HCT116 (cell line): ENCODE measurements around the gene KAZN. TPM values are rescaled to one million over a fixed set of nuclear protein-coding genes. Genes with fewer than 3 reads are reported as not detected.

Experiments
- ATAC-seq: fragments of 200-7000 bp; cut with Tn5 transposase; 2 replicates; pipeline ENCODE4 v1.9.1; 2020; ENCODE audit warnings: mild to moderate bottlenecking, moderate library complexity
- BruUV-seq: library from RNA; stranded (reverse); fragments of 400-500 nt; replicated peaks from 2 replicates; lab custom pipeline; 2021; lab: Mats Ljungman, UMichigan
- CTCF ChIA-PET: fragments of 300-600 bp; sonication (Branson Sonifier 250); formaldehyde crosslinking; loops from one replicate; lab custom pipeline; 2021; ENCODE audit warnings: antibody characterized with exemption; lab: Charles Lee
- POLR2A ChIA-PET: fragments of 300-600, 350-600 bp; sonication (Branson Sonifier 250); formaldehyde crosslinking; loops from one replicate; lab custom pipeline; 2021; ENCODE audit warnings: antibody characterized with exemption; lab: Charles Lee
- RAD21 ChIA-PET, 2 experiments: fragments of 300-600 bp; sonication (Branson Sonifier 250); formaldehyde crosslinking; loops; one replicate each; lab custom pipeline; 2023; ENCODE audit warnings: low total read pairs in 2 of 2; ENCODE audit not compliant: uncharacterized antibody in 2 of 2, unreplicated experiment in 2 of 2, low non-redundant PET in 1 of 2; lab: Charles Lee
- DNase-seq: peaks from one replicate; pipeline ENCODE4 v3.0.0-alpha.2; 2010; ENCODE audit warnings: low read depth, low spot score
- H2AFZ ChIP-seq: fragments of 200-600 bp; shearing (Covaris generic), sonication (generic); 2 replicates; pipeline ENCODE4 v1.6.1; 2017; ENCODE audit warnings: low read depth, mixed run types, mixed read lengths, antibody characterized with exemption, low read length; ENCODE audit not compliant: poor library complexity, severe bottlenecking
- H3K27ac ChIP-seq: 2 replicates; pipeline ENCODE4 v1.5.1; 2012; ENCODE audit warnings: low read depth, low read length
- H3K27me3 ChIP-seq: fragments of 200-600 bp; sonication (generic); 2 replicates; pipeline ENCODE4 v1.6.1; 2016; ENCODE audit warnings: mixed run types, low read length, mixed read lengths; ENCODE audit not compliant: insufficient read depth
- H3K36me3 ChIP-seq, 2 experiments: fragments of 200-500 bp in 1 of 2; fragments of 200-600 bp in 1 of 2; sonication (Bioruptor generic) in 1 of 2; sonication (generic) in 1 of 2; 2 replicates each; pipeline versions ENCODE4 v1.5.1 to v1.6.1; 2014 to 2016; ENCODE audit warnings: low read length in 2 of 2, inconsistent platforms in 1 of 2, mixed read lengths in 1 of 2, mixed run types in 1 of 2; ENCODE audit not compliant: insufficient read depth in 2 of 2, control insufficient read depth in 1 of 2
- H3K4me1 ChIP-seq, 2 experiments: fragments of 200-600 bp in 1 of 2; sonication (generic) in 1 of 2; 2 replicates each; pipeline versions ENCODE4 v1.5.1 to v1.6.1; 2012 to 2017; ENCODE audit warnings: low read length in 2 of 2, inconsistent platforms in 1 of 2, mild to moderate bottlenecking in 1 of 2, mixed read lengths in 1 of 2, mixed run types in 1 of 2, moderate library complexity in 1 of 2; ENCODE audit not compliant: insufficient read depth in 2 of 2, control insufficient read depth in 1 of 2
- H3K4me2 ChIP-seq: fragments of 200-600 bp; sonication (generic); 2 replicates; pipeline ENCODE4 v1.6.1; 2017; ENCODE audit warnings: mixed run types, low read length, mixed read lengths
- H3K4me3 ChIP-seq, 2 experiments: fragments of 200-600 bp in 1 of 2; sonication (generic) in 1 of 2; replicated peaks in 1 of 2; 2 replicates each; pipeline ENCODE4 v1.5.1; 2011 to 2016; ENCODE audit warnings: low read length in 2 of 2, control low read depth in 1 of 2, low read depth in 1 of 2, mild to moderate bottlenecking in 1 of 2, mixed read lengths in 1 of 2, mixed run types in 1 of 2
- H3K79me2 ChIP-seq: fragments of 200-600 bp; sonication (generic); 2 replicates; pipeline ENCODE4 v1.6.1; 2017; ENCODE audit warnings: mild to moderate bottlenecking, mixed run types, low read length, moderate library complexity, mixed read lengths; ENCODE audit not compliant: insufficient read depth
- H3K9ac ChIP-seq: fragments of 200-600 bp; sonication (generic); 2 replicates; pipeline ENCODE4 v1.6.1; 2016; ENCODE audit warnings: low read length, mixed read lengths
- H3K9me2 ChIP-seq: fragments of 200-600 bp; sonication (generic), shearing (Covaris generic); 2 replicates; pipeline ENCODE4 v1.6.1; 2017; ENCODE audit warnings: mixed run types, mild to moderate bottlenecking, moderate library complexity; ENCODE audit not compliant: insufficient read depth
- H3K9me3 ChIP-seq, 2 experiments: fragments of 200-500 bp in 1 of 2; fragments of 200-600 bp in 1 of 2; sonication (Bioruptor generic) in 1 of 2; sonication (generic) in 1 of 2; 2 replicates each; pipeline ENCODE4 v1.6.1; 2014 to 2017; ENCODE audit warnings: low read length in 2 of 2, mixed read lengths in 2 of 2, inconsistent platforms in 1 of 2, low read depth in 1 of 2, mild to moderate bottlenecking in 1 of 2, mixed run types in 1 of 2, moderate library complexity in 1 of 2; ENCODE audit not compliant: control insufficient read depth in 1 of 2, insufficient read depth in 1 of 2
- H4K20me1 ChIP-seq: fragments of 200-600 bp; sonication (generic), shearing (Covaris generic); 2 replicates; pipeline ENCODE4 v1.6.1; 2017; ENCODE audit warnings: mixed run types, mild to moderate bottlenecking, moderate library complexity; ENCODE audit not compliant: insufficient read depth
- CBX3 ChIP-seq: IDR thresholded peaks from 2 replicates; pipeline ENCODE4 v1.6.1; 2012; ENCODE audit warnings: low read depth
- EZH2phosphoT487 ChIP-seq: fragments of 200-600 bp; IDR thresholded peaks from 2 replicates; pipeline ENCODE4 v1.6.1; 2018; ENCODE audit warnings: antibody characterized with exemption, borderline replicate concordance
- POLR2A ChIP-seq: IDR thresholded peaks from 2 replicates; pipeline ENCODE4 v1.7.0; 2011; ENCODE audit warnings: borderline replicate concordance; ENCODE audit not compliant: insufficient read depth, insufficient read length; ENCODE audit errors: extremely low read depth
- intact Hi-C: fragments of 100-400 bp; cut with micrococcal nuclease; formaldehyde crosslinking; loops from 2 replicates; pipeline ENCODE4 v1.10.0; 2022
- total RNA-seq: library from RNA; stranded (reverse); gene quantifications from one replicate; pipeline ENCODE4 v1.2.1, GENCODE V29; 2021; ENCODE audit not compliant: unreplicated experiment

KAZN gene
- total RNA-seq, 1 experiment from 2014 or later = 13.4 TPM

GRCh38 chr1:15083578-15083977 lies 485.1 kb downstream of the KAZN start:
- Histone ChIP-seq H3K9me2 (no peaks in the 10 kb centered on the region), H3K4me2 (no peak overlapping the region), H4K20me1 (no peaks in the 10 kb centered on the region), H3K79me2 (no peaks in the 10 kb centered on the region), H3K9ac (no peak overlapping the region), H3K27me3 (no peaks in the 10 kb centered on the region), H3K4me1 (no peaks in the 10 kb centered on the region), H2AFZ (no peak overlapping the region), H3K4me3 (no peak overlapping the region), H3K27ac (no peak overlapping the region), H3K36me3 (no peaks in the 10 kb centered on the region), H3K9me3 (no peaks in the 10 kb centered on the region)
- ChIA-PET POLR2A (no interaction called here), RAD21 (no interaction called here), CTCF (no interaction called here)
- BruUV-seq = no TSS peak
- DNase-seq = no peak
- no peak for ATAC-seq
- TF ChIP-seq EZH2phosphoT487 (no peak), CBX3 (no peak)
- intact Hi-C loops = no loop called here

GRCh38 chr1:15088281-15088971 lies 489.9 kb downstream of the KAZN start:
- Histone ChIP-seq H3K4me3 (no peak overlapping the region), H4K20me1 (no peaks in the 10 kb centered on the region), H3K4me1 (peaks cover 23 to 28% of the 10 kb centered on the region in 2 experiments), H3K79me2 (no peaks in the 10 kb centered on the region), H2AFZ (no peak overlapping the region), H3K4me2 (no peak overlapping the region), H3K9ac (no peak overlapping the region), H3K36me3 (no peaks in the 10 kb centered on the region), H3K27me3 (no peaks in the 10 kb centered on the region), H3K9me3 (no peaks in the 10 kb centered on the region), H3K9me2 (no peaks in the 10 kb centered on the region), H3K27ac (no peak overlapping the region)
- RAD21 ChIA-PET = interaction anchor here in 1 of 2 experiments (0.6 kb wide), 1 partner anchor 1860 kb away, joined by 3 read pairs; no protein-coding TSS in a partner anchor
- ATAC-seq (no peak), DNase-seq (no peak)
- CTCF ChIA-PET = no interaction called here
- TF ChIP-seq POLR2A = no peak
- BruUV-seq = no TSS peak
- intact Hi-C loops = no loop called here
- POLR2A ChIA-PET = no interaction called here
